Esophagus squamous epithelium (tissue), 4 donors: ENCODE measurements around the gene ZDHHC22.

Experiments used
- POLR2A ChIP-seq, 4 donors: fragments of 450-650 bp; IDR thresholded peaks; one replicate each; pipeline ENCODE4 v1.6.1; 2017; ENCODE audit warnings: antibody characterized with exemption in 4 of 4, mild to moderate bottlenecking in 4 of 4, moderate library complexity in 3 of 4
- TF ChIP-seq, protein P1 (sequence below), 6 experiments: fragments of 450-650 bp in 4 of 6; fragments of 200-600 bp in 2 of 6; sonication (generic) in 2 of 6; IDR thresholded peaks; one replicate each; pipeline ENCODE4 v1.5.1; 2016 to 2019; ENCODE audit warnings: antibody characterized with exemption in 6 of 6, mild to moderate bottlenecking in 4 of 6, moderate library complexity in 4 of 6

DNA sequence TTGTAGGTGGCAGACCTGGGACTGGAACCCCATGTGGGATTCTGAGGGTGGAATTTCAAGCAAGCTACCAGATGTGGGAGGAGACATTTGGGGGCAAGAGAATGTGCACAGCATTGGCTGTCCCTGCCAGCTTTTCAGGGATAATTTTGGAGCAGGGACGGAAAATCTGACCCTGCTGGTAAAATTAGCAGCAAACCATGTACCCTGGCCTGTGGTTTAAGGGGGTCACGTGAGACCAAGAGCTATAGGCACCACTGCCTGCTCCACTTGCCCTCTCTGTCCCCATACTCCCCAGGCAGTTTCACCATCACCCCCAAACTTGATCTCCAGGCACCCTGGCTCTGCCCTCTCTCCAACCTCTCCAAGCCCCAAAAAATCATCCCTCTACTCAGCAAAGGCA lies 13.5 kb upstream of the ZDHHC22 start:
- TF ChIP-seq, protein P1, sequence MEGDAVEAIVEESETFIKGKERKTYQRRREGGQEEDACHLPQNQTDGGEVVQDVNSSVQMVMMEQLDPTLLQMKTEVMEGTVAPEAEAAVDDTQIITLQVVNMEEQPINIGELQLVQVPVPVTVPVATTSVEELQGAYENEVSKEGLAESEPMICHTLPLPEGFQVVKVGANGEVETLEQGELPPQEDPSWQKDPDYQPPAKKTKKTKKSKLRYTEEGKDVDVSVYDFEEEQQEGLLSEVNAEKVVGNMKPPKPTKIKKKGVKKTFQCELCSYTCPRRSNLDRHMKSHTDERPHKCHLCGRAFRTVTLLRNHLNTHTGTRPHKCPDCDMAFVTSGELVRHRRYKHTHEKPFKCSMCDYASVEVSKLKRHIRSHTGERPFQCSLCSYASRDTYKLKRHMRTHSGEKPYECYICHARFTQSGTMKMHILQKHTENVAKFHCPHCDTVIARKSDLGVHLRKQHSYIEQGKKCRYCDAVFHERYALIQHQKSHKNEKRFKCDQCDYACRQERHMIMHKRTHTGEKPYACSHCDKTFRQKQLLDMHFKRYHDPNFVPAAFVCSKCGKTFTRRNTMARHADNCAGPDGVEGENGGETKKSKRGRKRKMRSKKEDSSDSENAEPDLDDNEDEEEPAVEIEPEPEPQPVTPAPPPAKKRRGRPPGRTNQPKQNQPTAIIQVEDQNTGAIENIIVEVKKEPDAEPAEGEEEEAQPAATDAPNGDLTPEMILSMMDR (IDR thresholded peaks at IDR 0.05) = no peak
- TF ChIP-seq POLR2A (IDR thresholded peaks at IDR 0.05) = no peak
